A673 (cell line): Measurements from ENCODE around the gene THSD4. TPM values are rescaled to one million over a fixed set of nuclear protein-coding genes. Genes with fewer than 3 reads are reported as not detected.

ENCODE experiments used
- BruUV-seq: library from RNA; stranded (reverse); fragments of 400-500 nt; replicated peaks from 2 replicates; lab custom pipeline; 2021; lab: Mats Ljungman, UMichigan
- CTCF ChIA-PET: fragments of 300-600 bp; sonication (Branson Sonifier 250); formaldehyde crosslinking; loops from one replicate; lab custom pipeline; 2022; ENCODE audit warnings: antibody characterized with exemption; lab: Charles Lee
- POLR2A ChIA-PET: fragments of 300-600 bp; sonication (Branson Sonifier 250); formaldehyde crosslinking; loops from one replicate; lab custom pipeline; 2022; ENCODE audit warnings: antibody characterized with exemption; ENCODE audit not compliant: low non-redundant PET; lab: Charles Lee
- DNase-seq: peaks from one replicate; pipeline ENCODE4 v3.0.0-alpha.2; 2015; ENCODE audit warnings: low spot score
- H3K27ac ChIP-seq: fragments of 200-600 bp; sonication (generic); 2 replicates; pipeline ENCODE4 v1.5.1; 2016; ENCODE audit warnings: mixed run types, low read depth, mild to moderate bottlenecking, mixed read lengths, antibody characterized with exemption, low read length; ENCODE audit not compliant: poor library complexity, severe bottlenecking
- H3K27me3 ChIP-seq: fragments of 200-600 bp; sonication (generic); replicated peaks from 2 replicates; pipeline ENCODE4 v1.6.1; 2017; ENCODE audit warnings: mixed run types, low read depth, mild to moderate bottlenecking, mixed read lengths, antibody characterized with exemption, low read length; ENCODE audit not compliant: insufficient read depth, poor library complexity
- H3K36me3 ChIP-seq: fragments of 200-600 bp; sonication (generic); 2 replicates; pipeline ENCODE4 v1.6.1; 2016; ENCODE audit warnings: mixed run types, mild to moderate bottlenecking, mixed read lengths, antibody characterized with exemption, low read length; ENCODE audit not compliant: insufficient read depth, poor library complexity, severe bottlenecking
- H3K4me1 ChIP-seq: fragments of 200-600 bp; sonication (generic); 2 replicates; pipeline ENCODE4 v1.6.1; 2017; ENCODE audit warnings: mixed run types, mild to moderate bottlenecking, mixed read lengths, antibody characterized with exemption, low read length; ENCODE audit not compliant: insufficient read depth, poor library complexity, severe bottlenecking
- H3K4me3 ChIP-seq: fragments of 200-600 bp; sonication (generic); 2 replicates; pipeline ENCODE4 v1.5.1; 2016; ENCODE audit warnings: low read depth, mixed run types, mild to moderate bottlenecking, mixed read lengths, low read length; ENCODE audit not compliant: poor library complexity, severe bottlenecking
- H3K9me3 ChIP-seq: fragments of 200-600 bp; sonication (generic); 2 replicates; pipeline ENCODE4 v1.6.1; 2016; ENCODE audit warnings: mixed run types, low read depth, mild to moderate bottlenecking, mixed read lengths, antibody characterized with exemption, low read length; ENCODE audit not compliant: poor library complexity, severe bottlenecking
- CTCF ChIP-seq: fragments of 300-800, 200-600 bp; sonication (generic); conservative IDR thresholded peaks from 2 replicates; pipeline ENCODE4 v1.5.1; 2017; ENCODE audit warnings: low read depth, mild to moderate bottlenecking, antibody characterized with exemption, low read length, moderate library complexity, mixed read lengths
- EZH2 ChIP-seq: fragments of 200-600 bp; sonication (generic); IDR thresholded peaks from 2 replicates; pipeline ENCODE4 v1.6.1; 2017; ENCODE audit warnings: borderline replicate concordance, low read depth, mild to moderate bottlenecking, mixed read lengths, antibody characterized with exemption, low read length; ENCODE audit not compliant: poor library complexity, severe bottlenecking
- intact Hi-C: fragments of 100-400 bp; cut with micrococcal nuclease; formaldehyde crosslinking; loops from one replicate; pipeline ENCODE4 v1.10.0; 2022; ENCODE audit not compliant: unreplicated experiment
- total RNA-seq: library from RNA; stranded (reverse); gene quantifications from 2 replicates; pipeline ENCODE4 v1.2.3, GENCODE V29; 2021

THSD4 gene
- total RNA-seq, 1 experiment from 2014 or later: 2.4 TPM

DNA sequence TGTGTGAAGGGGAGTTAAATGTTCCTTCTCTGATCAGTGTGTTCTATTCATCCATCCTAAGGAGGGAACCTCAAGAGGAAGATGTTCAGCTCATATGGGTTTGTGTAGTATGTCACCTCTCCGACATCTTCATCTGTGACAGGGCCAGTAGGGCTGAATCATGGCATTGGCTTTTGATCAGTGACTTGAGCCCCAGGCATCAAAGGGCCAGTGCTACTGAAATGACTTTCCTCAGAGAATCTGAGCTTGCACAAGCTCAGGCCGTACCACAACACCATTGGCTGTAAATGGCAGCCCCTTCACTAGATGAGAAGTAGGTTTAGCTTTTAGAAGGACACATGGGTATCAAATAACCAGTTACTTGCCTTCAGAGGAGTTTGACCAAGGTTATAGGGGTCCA is 511.9 kb downstream of the THSD4 start:
- intact Hi-C loops: no loop called here
- H3K36me3 ChIP-seq: no peaks in the 10 kb centered on the region
- DNase-seq: no peak
- no peak for TF ChIP-seq EZH2
- no peak for TF ChIP-seq CTCF
- no TSS peak for BruUV-seq
- H3K4me1 ChIP-seq: no peaks in the 10 kb centered on the region
- peaks cover 93% of the 10 kb centered on the region for H3K27me3 ChIP-seq
- no peaks in the 10 kb centered on the region for H3K9me3 ChIP-seq
- H3K4me3 ChIP-seq: no peak overlapping the region
- H3K27ac ChIP-seq: no peak overlapping the region
- ChIA-PET POLR2A (no interaction called here), CTCF (no interaction called here)

DNA sequence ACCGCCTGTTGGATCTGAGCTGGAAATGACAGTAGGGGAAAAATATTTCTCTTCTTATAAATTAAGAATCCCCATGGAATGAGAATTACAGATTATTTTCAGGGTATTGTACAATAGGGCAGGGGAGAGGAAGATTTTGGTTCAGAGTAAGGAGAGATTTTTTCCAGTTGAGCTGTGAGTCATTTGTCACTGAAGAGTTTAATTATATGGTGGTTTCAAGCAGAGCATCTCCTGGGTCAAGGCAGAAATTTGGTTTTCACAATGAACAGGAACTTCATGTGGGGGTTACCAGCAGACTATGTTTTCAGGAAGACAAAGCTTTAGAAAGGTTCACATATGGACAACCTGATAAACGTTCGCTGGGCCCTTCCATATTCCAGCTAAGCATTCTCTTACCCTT is 512.3 kb downstream of the THSD4 start:
- no peak for DNase-seq
- CTCF ChIA-PET: no interaction called here
- no peaks in the 10 kb centered on the region for H3K4me1 ChIP-seq
- intact Hi-C loops: no loop called here
- BruUV-seq: no TSS peak
- POLR2A ChIA-PET: no interaction called here
- no peaks in the 10 kb centered on the region for H3K9me3 ChIP-seq
- no peaks in the 10 kb centered on the region for H3K36me3 ChIP-seq
- H3K27me3 ChIP-seq: peaks cover 93% of the 10 kb centered on the region
- H3K4me3 ChIP-seq: no peak overlapping the region
- TF ChIP-seq CTCF: no peak
- TF ChIP-seq EZH2: no peak
- no peak overlapping the region for H3K27ac ChIP-seq

GRCh38 chr15:71628988-71629770 is 513.9 kb downstream of the THSD4 start:
- DNase-seq: no peak
- H3K4me1 ChIP-seq: peaks cover under 1% of the 10 kb centered on the region
- TF ChIP-seq EZH2 (no peak), CTCF (no peak)
- H3K27ac ChIP-seq: no peak overlapping the region
- intact Hi-C loops: no loop called here
- H3K36me3 ChIP-seq: no peaks in the 10 kb centered on the region
- BruUV-seq: no TSS peak
- H3K4me3 ChIP-seq: no peak overlapping the region
- H3K27me3 ChIP-seq: peaks cover 91% of the 10 kb centered on the region
- ChIA-PET POLR2A (no interaction called here), CTCF (no interaction called here)
- H3K9me3 ChIP-seq: no peaks in the 10 kb centered on the region
